HG03565 (cell line): Measurements from ENCODE around the gene C11orf65.
"Not testable (repeated sequence)": the region's sequence is repeated elsewhere in the genome, so short reads cannot be mapped to it uniquely, and the experiment has no call there.

Experiments used
- ATAC-seq: cut with Tn5 transposase; IDR thresholded peaks from one replicate; pipeline ENCODE4 v1.9.1; 2021; ENCODE audit warnings: mild to moderate bottlenecking, moderate library complexity; ENCODE audit not compliant: unreplicated experiment

The C11orf65 gene

GRCh38 chr11:108373505-108373904 is 93.8 kb downstream of the C11orf65 start:
- not testable (repeated sequence) for ATAC-seq

DNA sequence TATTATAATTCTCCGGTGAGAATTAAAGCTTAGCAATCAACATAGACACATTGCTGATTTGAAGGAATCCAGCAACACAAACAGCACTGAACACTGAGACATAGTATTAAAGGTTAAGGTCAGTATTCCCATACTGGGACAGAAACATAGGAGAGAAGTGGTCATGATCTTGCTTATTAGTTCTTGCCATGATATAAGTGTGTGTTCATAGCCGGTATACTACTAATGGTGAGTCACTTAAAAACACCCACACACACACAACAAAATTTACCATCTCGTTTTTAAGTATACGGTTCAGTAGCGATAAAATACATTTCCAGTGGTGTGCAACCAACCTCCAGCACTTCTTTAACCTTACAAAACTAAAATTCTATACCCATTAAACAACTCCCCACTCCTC is 96.3 kb downstream of the C11orf65 start:
- no peak for ATAC-seq

DNA sequence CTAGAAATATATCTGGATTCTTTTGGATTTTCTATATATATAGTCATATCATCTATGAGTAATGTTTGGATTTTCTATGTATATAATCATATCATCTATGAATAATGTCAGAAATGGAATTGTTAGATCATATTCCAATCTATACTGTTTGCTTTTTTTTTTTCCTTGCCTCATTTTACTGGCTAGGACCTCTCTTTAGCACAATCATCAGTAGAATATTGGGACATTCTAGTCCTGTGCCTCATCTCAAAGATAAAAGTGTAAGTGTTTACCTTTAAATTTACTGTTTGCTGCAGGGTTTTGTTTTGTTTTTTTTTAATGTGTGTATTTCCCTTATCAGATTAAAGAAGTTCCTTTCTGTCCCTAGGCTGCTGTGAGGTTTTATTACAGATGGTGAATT is 97.0 kb downstream of the C11orf65 start:
- ATAC-seq = no peak

GRCh38 chr11:108369064-108369463 is 98.3 kb downstream of the C11orf65 start:
- ATAC-seq = no peak

DNA sequence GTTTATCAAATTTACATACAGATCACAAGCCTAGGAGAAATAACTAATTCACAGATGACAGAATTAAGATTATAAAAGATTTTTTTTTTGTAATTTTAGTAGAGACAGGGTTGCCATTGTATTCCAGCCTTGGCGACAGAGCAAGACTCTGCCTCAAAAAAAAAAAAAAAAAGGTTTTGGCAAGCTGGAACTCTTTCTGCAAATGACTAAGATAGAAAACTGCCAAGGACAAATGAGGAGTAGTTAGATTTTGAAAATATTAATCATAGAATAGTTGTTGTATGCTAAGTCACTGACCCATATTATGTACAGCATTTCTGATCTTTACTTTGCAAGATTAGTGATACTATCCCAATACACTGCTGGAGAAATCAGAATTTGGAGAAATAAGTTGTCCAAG is 99.2 kb downstream of the C11orf65 start:
- ATAC-seq = no peak

DNA sequence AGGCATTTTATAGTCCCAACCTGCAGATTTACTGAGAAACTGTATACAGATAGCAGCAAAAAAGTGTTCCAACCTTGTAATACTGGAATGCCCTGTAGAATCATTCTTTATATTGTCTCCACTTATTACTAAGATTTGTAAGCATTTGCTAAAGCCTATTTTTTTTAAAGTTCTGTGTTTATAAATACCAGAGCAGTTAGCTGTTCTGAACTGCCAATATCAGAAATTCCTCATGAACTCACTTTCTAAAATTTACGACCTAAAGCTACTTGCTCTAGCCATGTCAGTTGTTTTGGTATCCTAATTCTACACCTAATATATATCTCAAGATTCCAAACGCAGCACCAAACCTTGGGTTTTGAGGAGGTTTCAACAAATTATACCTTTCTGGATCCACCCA is 103.2 kb downstream of the C11orf65 start:
- no peak for ATAC-seq

- no peak for ATAC-seq
These were observed 115.9 kb downstream of the C11orf65 start for GRCh38 chr11:108351468-108351867.

DNA sequence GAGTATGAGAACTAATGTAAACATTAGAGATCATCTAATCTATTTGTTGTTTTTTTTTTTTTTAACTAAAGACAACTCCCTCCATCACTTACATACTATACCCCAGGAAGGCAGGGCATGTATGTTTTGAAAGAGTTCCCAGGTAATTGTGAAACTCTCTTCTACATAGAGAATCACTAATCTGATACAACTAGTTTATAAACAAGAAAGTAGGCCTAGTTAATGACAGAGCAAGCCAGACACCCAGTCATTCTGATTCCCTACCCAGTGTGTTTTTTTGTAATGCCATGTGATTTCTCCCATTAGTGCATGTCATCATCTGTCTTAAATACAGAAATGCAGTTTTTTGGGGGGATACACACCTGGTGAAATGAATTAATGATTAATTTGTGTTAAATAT is 120.9 kb downstream of the C11orf65 start:
- ATAC-seq = no peak

GRCh38 chr11:108345767-108346166 is 121.6 kb downstream of the C11orf65 start:
- no peak for ATAC-seq

- ATAC-seq = no peak
These were observed 123.6 kb downstream of the C11orf65 start for GRCh38 chr11:108343714-108344113.

DNA sequence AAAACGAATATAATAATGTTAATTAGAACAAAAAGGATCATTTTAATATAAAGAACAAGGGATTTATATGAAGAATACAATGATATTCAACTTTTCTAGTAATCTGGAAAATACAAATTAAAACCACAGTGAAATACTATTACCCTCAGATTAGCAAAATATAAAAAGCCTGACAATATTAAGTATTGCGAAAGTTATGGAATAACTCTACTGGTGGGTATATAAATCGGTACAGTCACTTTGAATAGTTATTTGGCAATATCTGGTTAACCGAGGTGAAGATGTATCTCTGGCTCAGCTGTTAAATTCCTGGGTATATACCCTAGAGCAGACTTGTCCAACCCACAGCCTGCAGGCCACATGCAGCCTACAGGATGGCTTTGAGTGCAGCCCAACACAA is 125.7 kb downstream of the C11orf65 start:
- ATAC-seq = no peak

GRCh38 chr11:108340973-108341372 is 126.4 kb downstream of the C11orf65 start:
- ATAC-seq = no peak

DNA sequence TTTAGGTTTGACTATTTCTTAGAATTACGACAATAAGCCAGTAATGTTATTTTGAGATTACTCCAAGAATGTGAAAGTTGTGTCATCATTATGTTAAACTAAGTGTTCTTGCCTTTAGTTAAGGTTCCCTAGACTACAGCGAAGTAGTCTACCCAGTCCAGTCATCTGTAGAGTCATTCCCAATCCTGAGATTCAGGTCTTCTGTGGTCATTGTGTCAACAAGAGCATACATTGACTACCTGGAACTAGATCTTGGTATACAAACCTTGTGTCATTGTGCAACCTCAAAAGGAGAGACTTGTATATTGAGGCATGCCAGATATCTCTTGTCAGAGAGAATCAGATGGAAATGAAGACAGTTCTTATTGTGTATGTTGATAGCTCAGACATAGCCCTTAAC is 128.6 kb downstream of the C11orf65 start:
- no peak for ATAC-seq

DNA sequence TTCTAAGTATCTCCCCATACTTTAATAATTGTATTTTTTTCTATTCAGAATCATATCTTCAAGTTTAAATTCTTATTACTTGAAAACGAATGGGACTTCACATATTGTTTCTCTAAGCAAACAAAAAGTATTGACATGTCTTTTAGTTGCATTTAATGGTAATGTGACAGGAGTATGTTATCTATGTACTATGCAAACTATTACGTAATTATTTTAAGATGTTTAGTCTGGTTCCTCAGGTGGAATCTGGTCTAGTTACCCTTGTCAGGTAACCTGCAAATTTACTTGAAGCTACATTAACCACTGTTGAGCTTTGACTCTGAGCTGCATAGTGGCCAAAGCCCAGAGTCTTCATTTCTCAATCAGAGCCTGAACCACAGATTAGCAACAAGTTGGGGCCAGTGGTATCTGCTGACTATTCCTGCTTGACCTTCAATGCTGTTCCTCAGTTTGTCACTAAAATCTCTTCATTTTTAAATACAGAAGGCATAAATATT is 133.9 kb downstream of the C11orf65 start:
- ATAC-seq = no peak
